HepG2 (cell line): ENCODE data around the gene SMCO4. TPM values are rescaled to one million over a fixed set of nuclear protein-coding genes. Genes with fewer than 3 reads are reported as not detected.

ENCODE experiments used
- ATRX ChIP-seq: sonication (generic); formaldehyde crosslinking; IDR thresholded peaks from 2 replicates; pipeline ENCODE4 v1.4.0; 2020; ENCODE audit warnings: missing genetic modification reagents, borderline replicate concordance
- ELF4 ChIP-seq: sonication (generic); formaldehyde crosslinking; IDR thresholded peaks from 2 replicates; pipeline ENCODE4 v1.5.0; 2020; ENCODE audit warnings: missing genetic modification reagents, mild to moderate bottlenecking, moderate library complexity, borderline replicate concordance
- MAZ ChIP-seq, 2 experiments: sonication (generic) in 1 of 2; formaldehyde crosslinking in 1 of 2; IDR thresholded peaks; 2 replicates each; pipeline versions ENCODE4 v1.5.0 to v1.6.1; 2012 to 2020; ENCODE audit warnings: low read depth in 2 of 2, mild to moderate bottlenecking in 2 of 2, borderline replicate concordance in 1 of 2, improper control_type of control experiment in 1 of 2, low read length in 1 of 2, missing genetic modification reagents in 1 of 2, moderate library complexity in 1 of 2
- MED13 ChIP-seq: sonication (generic); formaldehyde crosslinking; IDR thresholded peaks from 2 replicates; pipeline ENCODE4 v1.5.0; 2020; ENCODE audit warnings: missing genetic modification reagents
- MEIS1 ChIP-seq: sonication (generic); formaldehyde crosslinking; IDR thresholded peaks from 2 replicates; pipeline ENCODE4 v1.9.0; 2021; ENCODE audit warnings: mild to moderate bottlenecking, missing genetic modification reagents, moderate library complexity, borderline replicate concordance
- NR3C1 ChIP-seq: sonication (generic); formaldehyde crosslinking; IDR thresholded peaks from 2 replicates; pipeline ENCODE4 v1.4.0; 2020; ENCODE audit warnings: missing genetic modification reagents
- RORA ChIP-seq: sonication (generic); formaldehyde crosslinking; IDR thresholded peaks from 2 replicates; pipeline ENCODE4 v1.5.0; 2020; ENCODE audit warnings: mild to moderate bottlenecking, missing genetic modification reagents, moderate library complexity
- RXRA ChIP-seq: sonication (generic); formaldehyde crosslinking; IDR thresholded peaks from 2 replicates; pipeline ENCODE4 v1.5.1; 2020; ENCODE audit warnings: missing genetic modification reagents
- SRY ChIP-seq: sonication (generic); formaldehyde crosslinking; IDR thresholded peaks from 2 replicates; pipeline ENCODE4 v1.8.0; 2022; ENCODE audit warnings: mild to moderate bottlenecking, missing genetic modification reagents
- XRCC5 ChIP-seq: fragments of 200-400 bp; formaldehyde crosslinking; optimal IDR thresholded peaks from 2 replicates; pipeline ENCODE3; 2017; ENCODE audit warnings: mild to moderate bottlenecking, low read length
- ZNF329 ChIP-seq: sonication (generic); formaldehyde crosslinking; IDR thresholded peaks from 2 replicates; pipeline ENCODE4 v1.9.0; 2021; ENCODE audit warnings: low read depth, mild to moderate bottlenecking, missing genetic modification reagents
- ZNF646 ChIP-seq: sonication (generic); formaldehyde crosslinking; IDR thresholded peaks from 2 replicates; pipeline ENCODE4 v1.9.0; 2021; ENCODE audit warnings: mild to moderate bottlenecking, missing genetic modification reagents
- ZNF652 ChIP-seq: IDR thresholded peaks from 2 replicates; pipeline ENCODE4 v1.6.1; 2016; ENCODE audit warnings: low read depth, borderline replicate concordance
- ZNF776 ChIP-seq: sonication (generic); formaldehyde crosslinking; IDR thresholded peaks from 2 replicates; pipeline ENCODE4 v1.4.0; 2020; ENCODE audit warnings: mild to moderate bottlenecking, missing genetic modification reagents
- ZNF839 ChIP-seq: sonication (generic); formaldehyde crosslinking; IDR thresholded peaks from 2 replicates; pipeline ENCODE4 v1.4.0; 2020; ENCODE audit warnings: missing genetic modification reagents, mild to moderate bottlenecking, borderline replicate concordance
- ZSCAN21 ChIP-seq: sonication (generic); formaldehyde crosslinking; IDR thresholded peaks from 2 replicates; pipeline ENCODE4 v1.8.0; 2022; ENCODE audit warnings: mild to moderate bottlenecking, missing genetic modification reagents, moderate library complexity, borderline replicate concordance
- polyA plus RNA-seq, 8 experiments: library from polyadenylated mRNA; depleted of rRNA in 3 of 8; stranded (reverse) in 7 of 8; unstranded in 1 of 8; fragments of >200 nt; fragmentation: Illumina TruSeq in 4 of 8; extraction: Trizol in 4 of 8; gene quantifications; 2 replicates each; pipeline versions ENCODE4 v1.2.1 to v1.2.3, GENCODE V29; 2011 to 2016; ENCODE audit warnings: low read depth in 4 of 8, missing spikeins in 1 of 8, mixed read lengths in 1 of 8; ENCODE audit not compliant: insufficient read depth in 1 of 8
- total RNA-seq, 5 experiments: library from RNA; depleted of rRNA; stranded (reverse); fragments of >200 nt; fragmentation: Illumina TruSeq; extraction: Trizol; gene quantifications; 2 replicates each; pipeline ENCODE4 v1.2.3, GENCODE V29; 2016; ENCODE audit warnings: low read depth in 1 of 5
- TF ChIP-seq, protein P1 (sequence below): sonication (generic); formaldehyde crosslinking; IDR thresholded peaks from 2 replicates; pipeline ENCODE4 v1.5.0; 2020; ENCODE audit warnings: mild to moderate bottlenecking, missing genetic modification reagents
- TF ChIP-seq, protein P2 (sequence below): sonication (generic); formaldehyde crosslinking; IDR thresholded peaks from 2 replicates; pipeline ENCODE4 v1.4.0; 2020; ENCODE audit warnings: mild to moderate bottlenecking, missing genetic modification reagents

The SMCO4 gene
- total and polyA plus RNA-seq, 2 of the 13 experiments (the other 11 are each of a cell fraction or from before 2014, with no cell fraction given): 10.6 to 28.5 TPM

GRCh38 chr11:93529707-93530467 is 13.3 kb downstream of the SMCO4 start (continued):
- TF ChIP-seq ZNF646 (CRISPR knock-in tag) (no peak), NR3C1 (CRISPR knock-in tag) (no peak), ZNF652 (CRISPR knock-in tag) (peak; percentile 95), ZNF839 (CRISPR knock-in tag) (no peak), ZNF776 (no peak), SRY (CRISPR knock-in tag) (no peak), ZNF329 (CRISPR knock-in tag) (no peak), MAZ (IDR thresholded peaks at IDR 0.05; ENCODE audit: borderline replicate concordance, low read depth, low read length) (no peak), MAZ (CRISPR knock-in tag; IDR thresholded peaks at IDR 0.05; ENCODE audit: low read depth) (0 out of 2 replicates have a peak, but pooled peaks have one; percentile 26), RORA (no peak), RXRA (CRISPR knock-in tag) (peak; percentile 33; the same call in 1 of the 2 replicates), ZSCAN21 (CRISPR knock-in tag) (no peak), ELF4 (CRISPR knock-in tag) (no peak), MEIS1 (CRISPR knock-in tag) (peak; percentile 33; the same call in 1 of the 2 replicates), XRCC5 (no peak), MED13 (no peak), ATRX (CRISPR knock-in tag) (no peak)
- TF ChIP-seq, protein P1, sequence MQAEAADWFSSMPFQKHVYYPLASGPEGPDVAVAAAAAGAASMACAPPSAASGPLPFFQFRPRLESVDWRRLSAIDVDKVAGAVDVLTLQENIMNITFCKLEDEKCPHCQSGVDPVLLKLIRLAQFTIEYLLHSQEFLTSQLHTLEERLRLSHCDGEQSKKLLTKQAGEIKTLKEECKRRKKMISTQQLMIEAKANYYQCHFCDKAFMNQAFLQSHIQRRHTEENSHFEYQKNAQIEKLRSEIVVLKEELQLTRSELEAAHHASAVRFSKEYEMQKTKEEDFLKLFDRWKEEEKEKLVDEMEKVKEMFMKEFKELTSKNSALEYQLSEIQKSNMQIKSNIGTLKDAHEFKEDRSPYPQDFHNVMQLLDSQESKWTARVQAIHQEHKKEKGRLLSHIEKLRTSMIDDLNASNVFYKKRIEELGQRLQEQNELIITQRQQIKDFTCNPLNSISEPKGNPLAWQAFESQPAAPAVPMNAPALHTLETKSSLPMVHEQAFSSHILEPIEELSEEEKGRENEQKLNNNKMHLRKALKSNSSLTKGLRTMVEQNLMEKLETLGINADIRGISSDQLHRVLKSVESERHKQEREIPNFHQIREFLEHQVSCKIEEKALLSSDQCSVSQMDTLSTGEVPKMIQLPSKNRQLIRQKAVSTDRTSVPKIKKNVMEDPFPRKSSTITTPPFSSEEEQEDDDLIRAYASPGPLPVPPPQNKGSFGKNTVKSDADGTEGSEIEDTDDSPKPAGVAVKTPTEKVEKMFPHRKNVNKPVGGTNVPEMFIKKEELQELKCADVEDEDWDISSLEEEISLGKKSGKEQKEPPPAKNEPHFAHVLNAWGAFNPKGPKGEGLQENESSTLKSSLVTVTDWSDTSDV: no peak
- TF ChIP-seq, protein P2, sequence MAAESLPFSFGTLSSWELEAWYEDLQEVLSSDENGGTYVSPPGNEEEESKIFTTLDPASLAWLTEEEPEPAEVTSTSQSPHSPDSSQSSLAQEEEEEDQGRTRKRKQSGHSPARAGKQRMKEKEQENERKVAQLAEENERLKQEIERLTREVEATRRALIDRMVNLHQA (CRISPR knock-in tag): no peak
